ENCODE data around the gene IGHMBP2.

GRCh38 chr11:68983801-68984200 is 80.1 kb downstream of the IGHMBP2 start:
- TF ChIP-seq CTCF (IDR thresholded peaks at IDR 0.05) (no peak), POLR2A (IDR thresholded peaks at IDR 0.05) (no peak)
